NCI-H2196 (cell line): ENCODE data around the gene HEG1.

Experiments used
- DNase-seq: peaks from one replicate; lab custom pipeline; 2025; ENCODE audit not compliant: unreplicated experiment; lab: John Stamatoyannopoulos, UW

HEG1 gene

GRCh38 chr3:124923833-124924232 is 132.0 kb downstream of the HEG1 start:
- DNase-seq, result no peak

- DNase-seq, result no peak
Measured at GRCh38 chr3:124920718-124921117, 135.1 kb downstream of the HEG1 start.

GRCh38 chr3:124919756-124920155 is 136.0 kb downstream of the HEG1 start:
- no peak for DNase-seq

DNA sequence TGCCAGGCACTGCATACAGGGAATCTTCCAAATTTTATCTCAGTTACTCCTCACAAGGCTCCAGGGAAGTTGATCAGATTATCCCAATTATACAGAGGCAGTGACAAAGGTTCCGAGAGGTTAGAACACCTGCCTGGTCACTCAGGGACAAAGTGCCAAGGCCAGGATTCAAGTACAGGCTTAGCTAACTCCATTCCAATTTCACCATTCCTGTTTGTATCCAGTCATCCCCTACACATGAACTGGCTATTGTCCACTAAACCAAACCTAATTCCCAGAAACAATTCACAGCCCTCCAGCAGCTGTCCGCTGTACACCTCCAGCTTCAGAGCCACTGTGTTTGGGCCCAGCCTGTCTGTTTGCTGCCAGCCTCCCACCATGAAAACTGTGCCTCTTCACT is 137.3 kb downstream of the HEG1 start:
- no peak for DNase-seq

DNA sequence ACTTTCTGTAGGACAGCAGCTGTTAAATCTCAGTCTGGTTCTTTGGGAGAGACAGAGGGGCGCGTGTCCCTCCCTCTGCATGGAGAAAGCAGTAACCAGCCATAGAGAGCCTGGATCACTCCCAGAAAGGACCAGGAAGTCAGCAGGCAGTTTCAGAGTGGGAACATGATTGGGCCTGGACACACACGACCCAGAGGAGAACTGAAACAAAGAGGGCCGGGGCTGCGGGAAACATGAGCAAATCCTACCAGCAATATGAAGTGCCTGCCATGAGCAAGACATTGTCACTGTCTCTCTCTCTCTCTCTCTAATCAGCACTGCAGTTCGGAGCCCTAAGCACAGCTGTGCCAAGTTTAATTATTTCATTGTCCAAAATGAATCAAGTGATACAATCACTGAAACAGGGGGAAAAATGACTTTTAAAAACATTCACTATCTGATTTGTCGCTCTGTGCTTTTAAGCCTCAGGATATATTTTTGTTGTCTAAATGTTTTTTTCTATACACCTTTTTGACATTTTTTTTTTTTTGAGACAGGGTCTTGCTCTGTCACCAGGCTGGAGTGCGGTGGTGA is 138.9 kb downstream of the HEG1 start:
- no peak for DNase-seq
